Activated T-helper 1 cell treated with anti-CD3 and anti-CD28 coated beads, Interleukin-12 subunit alpha, Interleukin-12 subunit beta, Interleukin-2, Interleukin-4 antibody, amounts not matched to agents 30 ng/mL and 10 ng/mL and 1 ng/mL, durations not matched to agents 14 hours and 24 hours and 36 hours (primary cell): ENCODE data around the gene KLK4. TPM values are rescaled to one million over a fixed set of nuclear protein-coding genes. Genes with fewer than 3 reads are reported as not detected.

Source experiments
- DNase-seq: peaks from one replicate; pipeline ENCODE4 v3.0.0; 2021; ENCODE audit warnings: low spot score
- H3K27ac Mint-ChIP-seq: one replicate; pipeline ENCODE4 v1.8.0; 2021; ENCODE audit warnings: mild to moderate bottlenecking, mixed read lengths
- H3K27me3 Mint-ChIP-seq: one replicate; pipeline ENCODE4 v1.8.0; 2022; ENCODE audit warnings: mild to moderate bottlenecking, moderate library complexity, mixed read lengths; ENCODE audit not compliant: insufficient read depth
- H3K36me3 Mint-ChIP-seq: one replicate; pipeline ENCODE4 v1.8.0; 2021; ENCODE audit warnings: low read depth, mixed read lengths
- H3K4me1 Mint-ChIP-seq: one replicate; pipeline ENCODE4 v1.8.0; 2021; ENCODE audit warnings: low read depth, mixed read lengths
- H3K4me3 Mint-ChIP-seq: one replicate; pipeline ENCODE4 v1.8.0; 2021; ENCODE audit warnings: mild to moderate bottlenecking, moderate library complexity, mixed read lengths
- H3K9me3 Mint-ChIP-seq: one replicate; pipeline ENCODE4 v1.8.0; 2021; ENCODE audit warnings: mixed read lengths
- intact Hi-C: fragments of 100-400 bp; cut with micrococcal nuclease; formaldehyde crosslinking; loops from one replicate; pipeline ENCODE4 v1.15.1; 2024
- total RNA-seq: library from RNA; stranded (reverse); gene quantifications from 2 replicates; pipeline ENCODE4 v1.2.3, GENCODE V29; 2022

KLK4 gene
- total RNA-seq, 1 donor from 2014 or later = not detected

DNA sequence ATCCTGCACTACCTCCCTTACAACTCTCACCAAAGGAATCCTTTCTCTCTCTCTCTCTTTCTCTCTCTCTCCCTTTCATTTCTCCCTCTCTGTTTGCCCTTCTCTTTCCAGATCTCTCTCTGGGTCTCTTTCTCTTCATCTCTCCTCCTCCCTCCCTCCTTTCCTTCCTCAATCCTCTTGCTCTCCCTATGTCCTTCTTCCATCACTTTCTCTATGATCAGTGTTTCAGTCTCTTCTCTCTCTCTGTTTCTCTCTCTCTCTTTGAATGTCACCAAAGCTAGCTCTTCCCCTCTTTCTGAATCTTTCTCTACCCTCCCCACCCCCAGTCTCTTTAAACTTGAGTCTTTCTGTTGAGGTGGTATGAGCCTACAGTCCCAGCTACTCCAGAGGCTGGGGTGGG is 19.8 kb upstream of the KLK4 start:
- no peaks in the 10 kb centered on the region for H3K9me3 Mint-ChIP-seq
- no peak overlapping the region for H3K4me3 Mint-ChIP-seq
- H3K4me1 Mint-ChIP-seq = peaks cover 6% of the 10 kb centered on the region
- H3K27ac Mint-ChIP-seq = no peak overlapping the region
- intact Hi-C loops = loop anchor here (2.0 to 5.0 kb wide), 2 partner anchors 164 to 236 kb away; no protein-coding TSS in a partner anchor
- DNase-seq = no peak
- H3K27me3 Mint-ChIP-seq = peaks cover 3% of the 10 kb centered on the region
- no peaks in the 10 kb centered on the region for H3K36me3 Mint-ChIP-seq

- Mint-ChIP-seq H3K27me3 (peaks cover 6% of the 10 kb centered on the region), H3K9me3 (no peaks in the 10 kb centered on the region), H3K36me3 (no peaks in the 10 kb centered on the region), H3K4me3 (no peak overlapping the region), H3K4me1 (peaks cover 6% of the 10 kb centered on the region), H3K27ac (no peak overlapping the region)
- DNase-seq = no peak
- intact Hi-C loops = no loop called here
Measured at GRCh38 chr19:50928831-50929230, 17.6 kb upstream of the KLK4 start.

DNA sequence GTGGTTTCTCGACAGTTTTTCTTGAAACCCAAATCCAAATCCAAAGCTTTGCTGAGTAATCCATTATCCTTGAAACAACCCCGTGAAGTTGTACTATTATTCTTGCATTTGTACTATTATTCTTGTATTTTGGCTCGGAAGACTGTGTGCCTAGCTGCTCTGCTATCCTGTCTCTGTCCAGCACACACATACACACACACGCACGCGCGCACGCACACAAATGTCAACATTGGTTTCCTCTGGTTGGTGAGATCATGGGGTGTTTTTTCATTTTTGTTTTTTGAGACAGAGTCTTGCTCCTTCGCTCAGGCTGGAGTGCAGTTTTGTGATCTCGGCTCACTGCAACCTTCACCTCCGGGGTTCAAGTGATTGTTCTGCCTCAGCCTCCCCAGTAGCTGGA is 14.9 kb upstream of the KLK4 start:
- Mint-ChIP-seq H3K27me3 (peaks cover 9% of the 10 kb centered on the region), H3K9me3 (no peaks in the 10 kb centered on the region), H3K36me3 (no peaks in the 10 kb centered on the region), H3K4me1 (peaks cover 15% of the 10 kb centered on the region), H3K4me3 (no peak overlapping the region), H3K27ac (no peak overlapping the region)
- intact Hi-C loops = no loop called here
- DNase-seq = no peak

- no peak overlapping the region for H3K27ac Mint-ChIP-seq
- H3K4me3 Mint-ChIP-seq = no peak overlapping the region
- H3K4me1 Mint-ChIP-seq = peaks cover 15% of the 10 kb centered on the region
- H3K9me3 Mint-ChIP-seq = no peaks in the 10 kb centered on the region
- DNase-seq = no peak
- no peaks in the 10 kb centered on the region for H3K36me3 Mint-ChIP-seq
- peaks cover 9% of the 10 kb centered on the region for H3K27me3 Mint-ChIP-seq
- intact Hi-C loops = no loop called here
Measured at GRCh38 chr19:50925734-50926133, 14.5 kb upstream of the KLK4 start.

- H3K36me3 Mint-ChIP-seq = no peaks in the 10 kb centered on the region
- no peak overlapping the region for H3K27ac Mint-ChIP-seq
- H3K27me3 Mint-ChIP-seq = peaks cover 11% of the 10 kb centered on the region
- H3K9me3 Mint-ChIP-seq = no peaks in the 10 kb centered on the region
- H3K4me1 Mint-ChIP-seq = peaks cover 9% of the 10 kb centered on the region
- DNase-seq = no peak
- no peak overlapping the region for H3K4me3 Mint-ChIP-seq
- intact Hi-C loops = loop anchor here (5.0 kb wide), 1 partner anchor 317 kb away; no protein-coding TSS in a partner anchor
Measured at GRCh38 chr19:50924586-50924985, 13.4 kb upstream of the KLK4 start.

GRCh38 chr19:50922317-50922853 is 11.2 kb upstream of the KLK4 start:
- H3K4me1 Mint-ChIP-seq = peaks cover 9% of the 10 kb centered on the region
- H3K27ac Mint-ChIP-seq = no peak overlapping the region
- intact Hi-C loops = loop anchor here (1.0 to 5.0 kb wide), 8 partner anchors 16 to 565 kb away; no protein-coding TSS in a partner anchor
- H3K27me3 Mint-ChIP-seq = peaks cover 14% of the 10 kb centered on the region
- no peaks in the 10 kb centered on the region for H3K36me3 Mint-ChIP-seq
- DNase-seq = peak; percentile 65
- no peak overlapping the region for H3K4me3 Mint-ChIP-seq
- no peaks in the 10 kb centered on the region for H3K9me3 Mint-ChIP-seq

DNA sequence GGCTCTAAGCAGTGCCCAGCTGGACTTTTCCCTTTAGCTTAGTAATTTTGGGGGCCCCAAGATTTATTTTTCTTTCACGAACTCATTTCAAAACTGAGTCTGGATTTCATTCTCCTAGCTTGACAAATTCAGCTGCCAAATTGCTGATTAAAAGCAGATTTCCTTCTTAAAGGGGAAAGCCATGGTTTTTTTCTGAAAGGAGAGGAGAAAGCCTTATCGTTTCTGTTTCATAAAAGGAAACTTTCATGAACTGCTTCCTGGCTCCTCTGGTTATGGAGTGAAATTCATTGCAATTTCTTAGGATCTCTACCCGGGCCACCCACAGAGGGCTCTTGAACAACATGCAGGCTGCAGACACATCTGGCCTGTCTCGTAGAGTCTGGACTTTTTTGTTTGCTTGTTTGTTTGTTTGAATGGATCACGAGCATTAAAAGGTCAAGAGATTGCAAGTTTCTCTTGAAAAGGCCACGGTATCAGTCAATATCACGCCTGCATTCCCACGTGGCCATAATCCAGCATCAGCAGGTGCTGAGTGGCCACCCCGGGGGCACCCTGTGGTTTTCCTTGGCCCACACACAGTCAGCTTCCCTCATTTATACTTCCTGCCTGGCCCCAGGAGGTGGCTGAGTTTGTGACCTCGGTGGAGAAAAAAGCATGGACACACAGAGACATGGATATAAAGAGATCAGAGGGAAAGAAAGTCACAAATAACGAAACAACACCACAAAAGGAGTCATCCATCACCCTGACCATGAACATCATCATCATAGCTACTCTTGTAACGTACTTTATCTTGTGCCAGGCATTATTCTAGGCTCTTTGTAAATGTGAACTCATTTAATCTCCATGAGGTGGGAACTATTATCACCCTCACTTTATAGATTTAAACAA is 10.5 kb upstream of the KLK4 start:
- no peaks in the 10 kb centered on the region for H3K36me3 Mint-ChIP-seq
- no peak for DNase-seq
- H3K27ac Mint-ChIP-seq = no peak overlapping the region
- H3K27me3 Mint-ChIP-seq = peaks cover 17% of the 10 kb centered on the region
- H3K4me1 Mint-ChIP-seq = peaks cover 9% of the 10 kb centered on the region
- no peaks in the 10 kb centered on the region for H3K9me3 Mint-ChIP-seq
- H3K4me3 Mint-ChIP-seq = no peak overlapping the region
- intact Hi-C loops = loop anchor here (1.0 to 5.0 kb wide), 8 partner anchors 15 to 564 kb away; no protein-coding TSS in a partner anchor

DNA sequence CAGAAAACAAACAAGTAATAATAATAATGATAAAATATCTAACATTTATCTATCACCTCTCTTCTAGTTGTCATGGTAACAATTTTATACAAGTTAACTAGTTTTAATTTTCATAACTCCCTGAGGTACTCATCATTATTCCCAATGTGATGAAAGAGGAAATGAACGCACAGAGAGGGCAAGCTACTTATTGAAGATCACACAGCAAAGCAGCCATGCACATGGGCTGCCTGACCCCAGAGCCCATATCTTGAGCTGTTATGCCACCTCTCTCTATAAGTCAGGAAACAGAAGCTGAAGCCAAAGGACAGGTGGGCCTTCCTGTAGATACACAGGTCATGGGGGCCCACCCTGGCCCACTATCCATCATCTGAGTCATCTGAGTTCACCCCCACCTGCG is 4.9 kb upstream of the KLK4 start:
- H3K36me3 Mint-ChIP-seq = no peaks in the 10 kb centered on the region
- no peak for DNase-seq
- H3K27ac Mint-ChIP-seq = no peak overlapping the region
- no peaks in the 10 kb centered on the region for H3K4me1 Mint-ChIP-seq
- H3K27me3 Mint-ChIP-seq = peaks cover 18% of the 10 kb centered on the region
- H3K4me3 Mint-ChIP-seq = no peak overlapping the region
- H3K9me3 Mint-ChIP-seq = no peaks in the 10 kb centered on the region
- intact Hi-C loops = no loop called here

DNA sequence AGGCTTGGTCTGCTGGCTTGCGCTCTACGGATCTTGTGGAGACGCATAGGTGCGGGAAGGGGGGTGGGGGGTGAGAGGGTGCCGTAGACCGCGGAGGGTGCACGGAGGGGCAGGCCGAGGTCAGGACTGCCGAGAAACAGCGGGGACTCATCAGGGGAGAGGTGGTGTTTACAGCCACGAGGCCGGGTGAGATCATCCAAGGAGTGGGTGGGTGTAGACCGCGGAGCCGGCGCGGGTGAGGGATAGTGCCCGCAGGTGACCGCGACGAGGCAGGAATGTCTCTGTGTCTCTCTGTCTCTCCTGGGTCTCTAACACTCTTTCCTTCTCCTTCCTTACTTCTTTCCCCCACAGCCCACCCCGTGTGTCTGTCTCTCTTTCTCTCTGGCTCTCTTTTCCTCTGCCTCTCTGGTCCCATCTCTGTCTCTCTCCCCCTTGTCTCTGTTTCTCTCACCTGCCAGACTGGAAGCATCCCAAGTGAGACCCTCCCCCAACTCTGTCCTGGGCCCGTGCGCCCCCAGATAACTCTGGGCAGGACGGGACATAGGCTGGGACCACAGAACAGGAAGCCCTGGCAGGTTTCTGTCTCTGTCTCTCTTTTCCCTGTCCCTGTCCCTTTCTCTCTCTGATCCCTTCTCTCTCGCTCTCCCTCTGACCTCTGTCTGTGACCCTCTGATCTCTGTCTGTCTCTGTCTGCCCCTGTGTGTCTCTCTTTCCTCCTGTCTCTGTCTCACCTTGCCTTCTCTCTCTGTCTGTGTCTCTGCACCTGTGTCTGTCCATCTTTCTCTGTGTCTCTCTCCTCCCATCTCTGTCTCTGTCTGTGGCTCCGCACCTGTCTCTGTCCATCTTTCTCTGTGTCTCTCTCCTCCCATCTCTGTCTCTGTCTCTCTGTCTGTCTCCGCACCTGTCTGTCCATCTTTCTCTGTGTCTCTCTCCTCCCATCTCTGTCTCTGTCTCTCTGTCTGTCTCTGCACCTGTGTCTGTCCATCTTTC is 1.8 kb upstream of the KLK4 start:
- Mint-ChIP-seq H3K9me3 (no peaks in the 10 kb centered on the region), H3K4me3 (no peak overlapping the region), H3K27me3 (peaks cover 37% of the 10 kb centered on the region), H3K36me3 (no peaks in the 10 kb centered on the region), H3K27ac (no peak overlapping the region), H3K4me1 (no peaks in the 10 kb centered on the region)
- intact Hi-C loops = no loop called here
- no peak for DNase-seq

- peaks cover 38% of the 10 kb centered on the region for H3K27me3 Mint-ChIP-seq
- intact Hi-C loops = no loop called here
- no peaks in the 10 kb centered on the region for H3K36me3 Mint-ChIP-seq
Measured at GRCh38 chr19:50912102-50912599, 956 bp upstream of the KLK4 start.

DNA sequence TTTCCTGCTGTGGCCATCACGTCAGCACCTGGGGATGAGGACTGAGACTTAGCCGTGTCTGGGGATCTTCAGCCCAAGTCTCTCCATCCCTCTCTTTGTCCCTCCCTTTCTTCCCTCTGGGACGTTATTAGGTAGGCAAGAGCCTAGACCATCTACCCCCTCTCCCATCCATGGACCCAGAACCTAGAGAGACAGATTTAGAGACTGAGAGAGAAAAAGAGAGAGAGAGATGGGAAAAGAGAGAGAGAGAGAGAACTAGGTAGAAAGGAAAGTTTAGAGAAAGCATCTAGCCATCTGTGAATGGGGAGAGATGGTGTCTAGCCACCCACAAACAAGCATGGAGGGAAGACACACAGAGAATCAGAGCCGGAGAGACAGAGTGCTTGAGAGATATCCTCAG is 473 bp downstream of the KLK4 start:
- Mint-ChIP-seq H3K27ac (no peak overlapping the region), H3K9me3 (no peaks in the 10 kb centered on the region), H3K4me3 (no peak overlapping the region), H3K27me3 (peaks cover 33% of the 10 kb centered on the region), H3K4me1 (no peaks in the 10 kb centered on the region), H3K36me3 (no peaks in the 10 kb centered on the region)
- intact Hi-C loops = no loop called here
- DNase-seq = no peak

More at GRCh38 chr19:50912102-50912599, 956 bp upstream of the KLK4 start:
- no peak for DNase-seq
- no peak overlapping the region for H3K27ac Mint-ChIP-seq
- no peaks in the 10 kb centered on the region for H3K4me1 Mint-ChIP-seq
- H3K9me3 Mint-ChIP-seq = no peaks in the 10 kb centered on the region
- H3K4me3 Mint-ChIP-seq = no peak overlapping the region

- Mint-ChIP-seq H3K4me3 (peak overlapping the region; percentile 21), H3K27me3 (peaks cover 33% of the 10 kb centered on the region), H3K4me1 (no peaks in the 10 kb centered on the region), H3K27ac (no peak overlapping the region), H3K9me3 (no peaks in the 10 kb centered on the region), H3K36me3 (no peaks in the 10 kb centered on the region)
- DNase-seq = peak; percentile 24
- intact Hi-C loops = no loop called here
Measured at GRCh38 chr19:50909240-50910070, 1.7 kb downstream of the KLK4 start.
